ENCODE measurements around the gene SDCCAG8. TPM values are rescaled to one million over a fixed set of nuclear protein-coding genes. Genes with fewer than 3 reads are reported as not detected.

Gene SDCCAG8
- polyA plus RNA-seq, 2 of the 4 experiments (the other 2 are of a cell fraction), result 48.8 to 64.8 TPM

DNA sequence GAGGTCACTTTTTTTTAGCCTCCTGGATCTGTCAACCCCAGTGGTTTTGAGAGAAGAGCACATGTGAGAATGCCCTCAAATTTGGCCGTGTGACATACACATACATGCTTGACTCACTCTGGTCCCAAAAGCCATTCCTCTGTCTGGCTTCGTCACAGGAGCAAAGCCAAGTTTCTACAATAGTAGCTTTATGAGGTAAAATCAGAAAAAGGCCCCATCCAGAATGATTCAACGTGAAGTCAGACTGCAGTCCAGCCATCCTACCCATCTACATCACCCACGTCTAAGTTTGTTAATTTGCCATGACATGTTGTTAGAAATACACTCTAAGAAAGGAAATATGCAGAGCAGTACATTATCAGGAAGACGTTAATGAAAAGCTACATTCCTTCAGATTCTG lies 245.2 kb downstream of the SDCCAG8 start:
- H3K9me3 ChIP-seq, result no peaks in the 10 kb centered on the region
- no peak for DNase-seq (ENCODE audit: low read depth in 1 of 2, low spot score in 1 of 2)
- no peak for TF ChIP-seq PBX3 (IDR thresholded peaks at IDR 0.05)
- TF ChIP-seq HES2 (IDR thresholded peaks at IDR 0.05), result no peak
- TF ChIP-seq RNF2 (IDR thresholded peaks at IDR 0.05; ENCODE audit: borderline replicate concordance, low read depth), result no peak
- TF ChIP-seq, protein P1, sequence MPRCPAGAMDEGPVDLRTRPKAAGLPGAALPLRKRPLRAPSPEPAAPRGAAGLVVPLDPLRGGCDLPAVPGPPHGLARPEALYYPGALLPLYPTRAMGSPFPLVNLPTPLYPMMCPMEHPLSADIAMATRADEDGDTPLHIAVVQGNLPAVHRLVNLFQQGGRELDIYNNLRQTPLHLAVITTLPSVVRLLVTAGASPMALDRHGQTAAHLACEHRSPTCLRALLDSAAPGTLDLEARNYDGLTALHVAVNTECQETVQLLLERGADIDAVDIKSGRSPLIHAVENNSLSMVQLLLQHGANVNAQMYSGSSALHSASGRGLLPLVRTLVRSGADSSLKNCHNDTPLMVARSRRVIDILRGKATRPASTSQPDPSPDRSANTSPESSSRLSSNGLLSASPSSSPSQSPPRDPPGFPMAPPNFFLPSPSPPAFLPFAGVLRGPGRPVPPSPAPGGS (IDR thresholded peaks at IDR 0.05), result no peak
- TF ChIP-seq CHD4 (IDR thresholded peaks at IDR 0.05; ENCODE audit: borderline replicate concordance), result no peak
- no peak for TF ChIP-seq MAZ (IDR thresholded peaks at IDR 0.05; ENCODE audit: borderline replicate concordance, low read depth, low read length)
- TF ChIP-seq NFE2L2 (conservative IDR thresholded peaks at IDR 0.05; ENCODE audit: low read length), result no peak
- no peak for TF ChIP-seq GATA3 (IDR thresholded peaks at IDR 0.05; ENCODE audit: borderline replicate concordance)
- no peak for TF ChIP-seq HOXA7 (CRISPR knock-in tag; IDR thresholded peaks at IDR 0.05)
- no peak for TF ChIP-seq POLR2A (IDR thresholded peaks at IDR 0.05; ENCODE audit: low read length)
- no peak for TF ChIP-seq EP300 (IDR thresholded peaks at IDR 0.05)
- TF ChIP-seq MAFK (IDR thresholded peaks at IDR 0.05; ENCODE audit: partially characterized antibody), result no peak
- no peak for TF ChIP-seq POLR2AphosphoS2 (conservative IDR thresholded peaks at IDR 0.05; ENCODE audit: low read length)
- TF ChIP-seq ZFP36 (IDR thresholded peaks at IDR 0.05; ENCODE audit: borderline replicate concordance, partially characterized antibody), result no peak
- TF ChIP-seq CHD2 (IDR thresholded peaks at IDR 0.05; ENCODE audit: low read length, partially characterized antibody), result no peak
- TF ChIP-seq HEYL (CRISPR knock-in tag; IDR thresholded peaks at IDR 0.05), result no peak
- TF ChIP-seq HOXB5 (CRISPR knock-in tag; IDR thresholded peaks at IDR 0.05), result no peak
- no peak for TF ChIP-seq RCOR1 (IDR thresholded peaks at IDR 0.05; ENCODE audit: low read depth, low read length)
- no peak for TF ChIP-seq RARB (CRISPR knock-in tag; IDR thresholded peaks at IDR 0.05)
- no peak for TF ChIP-seq SREBF2 (IDR thresholded peaks at IDR 0.05)
- FAIRE-seq, result no peak
- POLR2A ChIA-PET, result no interaction called here
- no peak overlapping the region for H3K4me3 ChIP-seq
- CTCF ChIA-PET, result no interaction called here
- no peak for ATAC-seq
- H3K4me1 ChIP-seq, result no peaks in the 10 kb centered on the region
- H3K27ac ChIP-seq, result no peak overlapping the region
- 89% methylated on average over 5 of the region's 5 CpGs for WGBS (ENCODE audit: missing lambda C conversion rate)
- no peak overlapping the region for H3K4me2 ChIP-seq

DNA sequence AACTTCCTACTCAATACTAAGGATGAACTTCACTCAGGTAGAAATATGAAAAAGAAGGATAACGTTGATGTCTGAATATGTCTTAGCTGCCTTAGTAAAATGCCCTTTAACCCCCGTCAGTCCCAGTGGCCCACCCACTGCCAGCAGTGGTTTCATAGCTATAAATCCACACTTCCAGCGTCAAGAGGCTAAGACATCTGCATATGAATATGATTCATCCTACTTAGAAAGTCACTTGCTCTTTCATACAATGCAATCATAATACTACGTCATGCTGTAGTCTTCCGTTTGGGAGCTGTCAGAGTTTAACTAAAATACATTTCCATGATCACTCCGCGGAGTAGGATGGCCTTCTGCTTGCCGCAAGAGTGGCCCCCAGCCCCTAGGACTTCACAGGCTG lies 247.3 kb downstream of the SDCCAG8 start:
- ChIA-PET POLR2A (no interaction called here), CTCF (interaction anchor here (0.9 to 2.8 kb wide), 3 partner anchors 15 to 796 kb away, joined by 3 to 13 read pairs (median 3); no protein-coding TSS in a partner anchor)
- Histone ChIP-seq H3K4me3 (no peak overlapping the region), H3K27ac (no peak overlapping the region), H3K4me2 (no peak overlapping the region), H3K9me3 (no peaks in the 10 kb centered on the region), H3K4me1 (no peaks in the 10 kb centered on the region)
- FAIRE-seq (no peak), ATAC-seq (no peak), DNase-seq (ENCODE audit: low read depth in 1 of 2, low spot score in 1 of 2) (no peak)
- WGBS (ENCODE audit: missing lambda C conversion rate), result 95% methylated on average over 8 of the region's 8 CpGs
- no peak for TF ChIP-seq EHF (CRISPR knock-in tag; IDR thresholded peaks at IDR 0.05)
- no peak for TF ChIP-seq USF2 (IDR thresholded peaks at IDR 0.05)
- no peak for TF ChIP-seq MAFK (IDR thresholded peaks at IDR 0.05; ENCODE audit: partially characterized antibody)
- TF ChIP-seq ZFP36 (IDR thresholded peaks at IDR 0.05; ENCODE audit: borderline replicate concordance, partially characterized antibody), result no peak
- TF ChIP-seq, protein P2, sequence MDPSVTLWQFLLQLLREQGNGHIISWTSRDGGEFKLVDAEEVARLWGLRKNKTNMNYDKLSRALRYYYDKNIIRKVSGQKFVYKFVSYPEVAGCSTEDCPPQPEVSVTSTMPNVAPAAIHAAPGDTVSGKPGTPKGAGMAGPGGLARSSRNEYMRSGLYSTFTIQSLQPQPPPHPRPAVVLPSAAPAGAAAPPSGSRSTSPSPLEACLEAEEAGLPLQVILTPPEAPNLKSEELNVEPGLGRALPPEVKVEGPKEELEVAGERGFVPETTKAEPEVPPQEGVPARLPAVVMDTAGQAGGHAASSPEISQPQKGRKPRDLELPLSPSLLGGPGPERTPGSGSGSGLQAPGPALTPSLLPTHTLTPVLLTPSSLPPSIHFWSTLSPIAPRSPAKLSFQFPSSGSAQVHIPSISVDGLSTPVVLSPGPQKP (IDR thresholded peaks at IDR 0.05; ENCODE audit: low read depth, low read length), result no peak
- TF ChIP-seq, protein P3, sequence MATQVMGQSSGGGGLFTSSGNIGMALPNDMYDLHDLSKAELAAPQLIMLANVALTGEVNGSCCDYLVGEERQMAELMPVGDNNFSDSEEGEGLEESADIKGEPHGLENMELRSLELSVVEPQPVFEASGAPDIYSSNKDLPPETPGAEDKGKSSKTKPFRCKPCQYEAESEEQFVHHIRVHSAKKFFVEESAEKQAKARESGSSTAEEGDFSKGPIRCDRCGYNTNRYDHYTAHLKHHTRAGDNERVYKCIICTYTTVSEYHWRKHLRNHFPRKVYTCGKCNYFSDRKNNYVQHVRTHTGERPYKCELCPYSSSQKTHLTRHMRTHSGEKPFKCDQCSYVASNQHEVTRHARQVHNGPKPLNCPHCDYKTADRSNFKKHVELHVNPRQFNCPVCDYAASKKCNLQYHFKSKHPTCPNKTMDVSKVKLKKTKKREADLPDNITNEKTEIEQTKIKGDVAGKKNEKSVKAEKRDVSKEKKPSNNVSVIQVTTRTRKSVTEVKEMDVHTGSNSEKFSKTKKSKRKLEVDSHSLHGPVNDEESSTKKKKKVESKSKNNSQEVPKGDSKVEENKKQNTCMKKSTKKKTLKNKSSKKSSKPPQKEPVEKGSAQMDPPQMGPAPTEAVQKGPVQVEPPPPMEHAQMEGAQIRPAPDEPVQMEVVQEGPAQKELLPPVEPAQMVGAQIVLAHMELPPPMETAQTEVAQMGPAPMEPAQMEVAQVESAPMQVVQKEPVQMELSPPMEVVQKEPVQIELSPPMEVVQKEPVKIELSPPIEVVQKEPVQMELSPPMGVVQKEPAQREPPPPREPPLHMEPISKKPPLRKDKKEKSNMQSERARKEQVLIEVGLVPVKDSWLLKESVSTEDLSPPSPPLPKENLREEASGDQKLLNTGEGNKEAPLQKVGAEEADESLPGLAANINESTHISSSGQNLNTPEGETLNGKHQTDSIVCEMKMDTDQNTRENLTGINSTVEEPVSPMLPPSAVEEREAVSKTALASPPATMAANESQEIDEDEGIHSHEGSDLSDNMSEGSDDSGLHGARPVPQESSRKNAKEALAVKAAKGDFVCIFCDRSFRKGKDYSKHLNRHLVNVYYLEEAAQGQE (IDR thresholded peaks at IDR 0.05), result no peak
- no peak for TF ChIP-seq MAX (IDR thresholded peaks at IDR 0.05)

Data from A549 (cell line).